HG03139 (cell line): ENCODE results near the gene PTBP3.

Source experiments
- ATAC-seq: cut with Tn5 transposase; IDR thresholded peaks from one replicate; pipeline ENCODE4 v1.9.1; 2021; ENCODE audit not compliant: unreplicated experiment

PTBP3 gene

GRCh38 chr9:112361601-112362000, 28.2 kb upstream of the PTBP3 start:
- no peak for ATAC-seq

- ATAC-seq = no peak
Measured at GRCh38 chr9:112360047-112360804, 26.8 kb upstream of the PTBP3 start.

- no peak for ATAC-seq
Measured at GRCh38 chr9:112355427-112355897, 22.0 kb upstream of the PTBP3 start.

- no peak for ATAC-seq
Measured at GRCh38 chr9:112354081-112354743, 20.8 kb upstream of the PTBP3 start.

- ATAC-seq = no peak
Measured at GRCh38 chr9:112352209-112352608, 18.8 kb upstream of the PTBP3 start.

- no peak for ATAC-seq
Measured at GRCh38 chr9:112351184-112351583, 17.8 kb upstream of the PTBP3 start.

- ATAC-seq = no peak
Measured at GRCh38 chr9:112349008-112349333, 15.6 kb upstream of the PTBP3 start.

- ATAC-seq = no peak
Measured at GRCh38 chr9:112348257-112349007, 15.0 kb upstream of the PTBP3 start.

- ATAC-seq = no peak
Measured at GRCh38 chr9:112341730-112342129, 8.3 kb upstream of the PTBP3 start.

- ATAC-seq = no peak
Measured at GRCh38 chr9:112339886-112340285, 6.5 kb upstream of the PTBP3 start.

GRCh38 chr9:112338561-112338960, 5.1 kb upstream of the PTBP3 start:
- ATAC-seq = no peak

GRCh38 chr9:112337547-112337946, 4.1 kb upstream of the PTBP3 start:
- no peak for ATAC-seq

- ATAC-seq = no peak
Measured at GRCh38 chr9:112334432-112334841, 1.0 kb upstream of the PTBP3 start.

GRCh38 chr9:112333639-112334431, 416 bp upstream of the PTBP3 start:
- ATAC-seq = peak; percentile 67

GRCh38 chr9:112332674-112332976, 794 bp downstream of the PTBP3 start:
- no peak for ATAC-seq

- ATAC-seq = no peak
Measured at GRCh38 chr9:112332214-112332613, 1.2 kb downstream of the PTBP3 start.

GRCh38 chr9:112331674-112331952, 1.8 kb downstream of the PTBP3 start:
- no peak for ATAC-seq

- ATAC-seq = no peak
Measured at GRCh38 chr9:112328545-112328944, 4.9 kb downstream of the PTBP3 start.

- ATAC-seq = no peak
Measured at GRCh38 chr9:112327718-112328450, 5.5 kb downstream of the PTBP3 start.

GRCh38 chr9:112326194-112326593, 7.2 kb downstream of the PTBP3 start:
- ATAC-seq = no peak

- no peak for ATAC-seq
Measured at GRCh38 chr9:112325600-112325999, 7.8 kb downstream of the PTBP3 start.
